B cell (primary cell): ENCODE measurements around the gene KLHL35. TPM values are rescaled to one million over a fixed set of nuclear protein-coding genes. Genes with fewer than 3 reads are reported as not detected.

Experiments
- ATAC-seq: fragments of 200-7000 bp; cut with Tn5 transposase; one replicate; pipeline ENCODE4 v1.10.0; 2021; ENCODE audit warnings: low read depth, mild to moderate bottlenecking, moderate number of reproducible peaks, moderate library complexity
- CTCF ChIA-PET: fragments of 350-600 bp; sonication (Branson Sonifier 250); formaldehyde crosslinking; loops from one replicate; lab custom pipeline; 2021; ENCODE audit warnings: antibody characterized with exemption, inconsistent platforms; lab: Charles Lee
- POLR2A ChIA-PET: fragments of 350-600 bp; sonication (Branson Sonifier 250); formaldehyde crosslinking; loops from one replicate; lab custom pipeline; 2021; ENCODE audit warnings: antibody characterized with exemption; lab: Charles Lee
- DNase-seq: peaks from one replicate; pipeline ENCODE4 v3.0.0; 2013
- H2AFZ ChIP-seq: 2 replicates; pipeline ENCODE4 v1.6.1; 2012; ENCODE audit warnings: mild to moderate bottlenecking, low read depth, low read length; ENCODE audit not compliant: insufficient read depth, poor library complexity, severe bottlenecking
- H3K27ac ChIP-seq, 2 donors: 1 replicate in 1 of 2; 2 replicates in 1 of 2; pipeline ENCODE4 v1.5.1; 2012 to 2013; ENCODE audit warnings: low read length in 2 of 2, mild to moderate bottlenecking in 2 of 2, moderate library complexity in 1 of 2
- H3K27me3 ChIP-seq, 4 experiments: fragments of 200-600 bp in 1 of 4; sonication (generic) in 1 of 4; replicated peaks in 1 of 4; 1 replicate in 2 of 4; 2 replicates in 2 of 4; pipeline versions ENCODE4 v1.6.1 to v1.7.0; 2013 to 2016; ENCODE audit warnings: low read length in 3 of 4, mild to moderate bottlenecking in 2 of 4, mixed read lengths in 1 of 4, moderate library complexity in 1 of 4; ENCODE audit not compliant: insufficient read depth in 4 of 4, control insufficient read depth in 3 of 4; ENCODE audit errors: control extremely low read depth in 1 of 4
- H3K36me3 ChIP-seq, 2 experiments: replicated peaks in 1 of 2; 1 replicate in 1 of 2; 2 replicates in 1 of 2; pipeline versions ENCODE4 v1.6.1 to v1.7.1; 2013; ENCODE audit warnings: low read length in 1 of 2; ENCODE audit not compliant: insufficient read depth in 2 of 2, control insufficient read depth in 1 of 2; ENCODE audit errors: control extremely low read depth in 1 of 2, extremely low read depth in 1 of 2
- H3K4me1 ChIP-seq, 2 donors: fragments of 200-600 bp in 1 of 2; sonication (generic) in 1 of 2; 1 replicate in 1 of 2; 2 replicates in 1 of 2; pipeline versions ENCODE4 v1.5.1 to v1.6.1; 2013 to 2017; ENCODE audit warnings: low read length in 2 of 2; ENCODE audit not compliant: control insufficient read depth in 2 of 2, insufficient read depth in 2 of 2
- H3K4me2 ChIP-seq: replicated peaks from 2 replicates; pipeline ENCODE3; 2012; ENCODE audit warnings: mild to moderate bottlenecking, low read depth, low read length; ENCODE audit not compliant: poor library complexity, severe bottlenecking
- H3K4me3 ChIP-seq, 5 experiments: fragments of 200-600 bp in 1 of 5; sonication (generic) in 1 of 5; 1 replicate in 3 of 5; 2 replicates in 2 of 5; pipeline versions ENCODE4 v1.5.1 to v1.7.0; 2011 to 2016; ENCODE audit warnings: low read length in 4 of 5, mild to moderate bottlenecking in 4 of 5, low read depth in 2 of 5, control low read depth in 1 of 5, moderate library complexity in 1 of 5; ENCODE audit not compliant: insufficient read depth in 1 of 5; ENCODE audit errors: control extremely low read depth in 1 of 5, extremely low read depth in 1 of 5
- H3K79me2 ChIP-seq: fragments of 200-600 bp; sonication (generic); one replicate; pipeline ENCODE4 v1.6.0; 2016; ENCODE audit warnings: low read length; ENCODE audit not compliant: control insufficient read depth, insufficient read depth
- H3K9ac ChIP-seq: fragments of 200-600 bp; sonication (generic); 2 replicates; pipeline ENCODE4 v1.6.1; 2017; ENCODE audit warnings: mild to moderate bottlenecking, low read length, moderate library complexity
- H3K9me3 ChIP-seq, 3 donors: one replicate each; pipeline versions ENCODE4 v1.6.1 to v1.7.1; 2013; ENCODE audit warnings: low read length in 2 of 3; ENCODE audit not compliant: control insufficient read depth in 2 of 3, insufficient read depth in 1 of 3; ENCODE audit errors: control extremely low read depth in 1 of 3
- H4K20me1 ChIP-seq: 2 replicates; pipeline ENCODE4 v1.6.0; 2012; ENCODE audit warnings: mild to moderate bottlenecking, low read length; ENCODE audit not compliant: insufficient read depth, control insufficient read depth, poor library complexity, severe bottlenecking
- H3K27ac Mint-ChIP-seq: one replicate; pipeline ENCODE4 v1.8.0; 2021; ENCODE audit warnings: mixed read lengths
- H3K27me3 Mint-ChIP-seq: one replicate; pipeline ENCODE4 v1.8.0; 2021; ENCODE audit warnings: mixed read lengths
- H3K4me1 Mint-ChIP-seq: one replicate; pipeline ENCODE4 v1.8.0; 2021; ENCODE audit warnings: mixed read lengths
- H3K4me3 Mint-ChIP-seq: one replicate; pipeline ENCODE4 v1.8.0; 2021; ENCODE audit warnings: mixed read lengths
- H3K9me3 Mint-ChIP-seq: one replicate; pipeline ENCODE4 v1.8.0; 2022; ENCODE audit warnings: mixed read lengths; ENCODE audit not compliant: insufficient read depth
- CTCF ChIP-seq: fragments of 200-600 bp; IDR thresholded peaks from one replicate; pipeline ENCODE4 v1.8.0; 2022; ENCODE audit warnings: antibody characterized with exemption, mild to moderate bottlenecking
- EZH2 ChIP-seq: IDR thresholded peaks from 2 replicates; pipeline ENCODE4 v1.6.1; 2012; ENCODE audit warnings: borderline replicate concordance, low read depth, mild to moderate bottlenecking, moderate library complexity, low read length; ENCODE audit not compliant: insufficient read depth, poor library complexity, severe bottlenecking
- WGBS: methylation state at CpG from one replicate; pipeline ENCODE4 v1.1.5; 2013; ENCODE audit warnings: missing lambda C conversion rate; ENCODE audit not compliant: insufficient coverage; 5-methylcytosine and 5-hydroxymethylcytosine counted together
- intact Hi-C: fragments of 100-400 bp; cut with micrococcal nuclease; formaldehyde crosslinking; loops from one replicate; pipeline ENCODE4 v1.10.0; 2022
- polyA plus RNA-seq: library from polyadenylated mRNA; depleted of rRNA; stranded (reverse); fragments of >200 nt; gene quantifications from 2 replicates; pipeline ENCODE4 v1.2.3, GENCODE V29; 2012
- total RNA-seq, 2 donors: library from RNA; stranded (reverse); fragments of 120-200 nt in 1 of 2; gene quantifications; 1 replicate in 1 of 2; 2 replicates in 1 of 2; pipeline versions ENCODE4 v1.2.3 to v1.2.4, GENCODE V29; 2013 to 2022

KLHL35 gene
- total and polyA plus RNA-seq, 2 donors (not counting 1 experiment from before 2014, with no cell fraction given): 0.55 to 0.59 TPM

- Histone ChIP-seq H3K4me1 (peaks cover 4 to 6% of the 10 kb centered on the region in 2 donors), H3K9me3 (no peaks in the 10 kb centered on the region), H2AFZ (no peak overlapping the region), H4K20me1 (no peaks in the 10 kb centered on the region), H3K36me3 (no peaks in the 10 kb centered on the region), H3K4me3 (no peak overlapping the region), H3K9ac (no peak overlapping the region), H3K4me2 (no peak overlapping the region), H3K79me2 (no peaks in the 10 kb centered on the region), H3K27me3 (peaks cover 0 to 10% (median 3%) of the 10 kb centered on the region in 4 experiments), H3K27ac (no peak overlapping the region)
- 73% methylated on average over 1 of the region's 3 CpGs for WGBS
- Mint-ChIP-seq H3K27ac (no peak overlapping the region), H3K27me3 (peaks cover 17% of the 10 kb centered on the region), H3K4me3 (no peak overlapping the region), H3K4me1 (peaks cover 2% of the 10 kb centered on the region), H3K9me3 (no peaks in the 10 kb centered on the region)
- ATAC-seq: no peak
- CTCF ChIA-PET: interaction anchor here (1.5 to 13.7 kb wide), 8 partner anchors 21 to 246 kb away, joined by 4 to 347 read pairs (median 10); no protein-coding TSS in a partner anchor
- POLR2A ChIA-PET: interaction anchor here (0.7 kb wide), 2 partner anchors 112 to 116 kb away, joined by 3 to 4 read pairs; no protein-coding TSS in a partner anchor
- DNase-seq: no peak
- TF ChIP-seq CTCF: no peak
- no peak for TF ChIP-seq EZH2
- intact Hi-C loops: no loop called here
Measured at GRCh38 chr11:75386942-75387630, 45.9 kb downstream of the KLHL35 start.
